K562 (cell line): ENCODE data around the gene TRIM68.

Source experiments
- ILF3 ChIP-seq: fragments of 450-650 bp; IDR thresholded peaks from 2 replicates; pipeline ENCODE4 v1.6.1; 2018; ENCODE audit warnings: antibody characterized with exemption, mild to moderate bottlenecking, moderate library complexity, borderline replicate concordance
- KDM2B ChIP-seq: fragments of 250-450 bp; sonication (Bioruptor Pico); IDR thresholded peaks from 2 replicates; pipeline ENCODE4 v1.8.0; 2021; ENCODE audit warnings: mild to moderate bottlenecking, moderate library complexity
- MYBL2 ChIP-seq, 2 experiments: fragments of 450-650 bp in 1 of 2; sonication (generic) in 1 of 2; formaldehyde crosslinking in 1 of 2; IDR thresholded peaks; 2 replicates each; pipeline versions ENCODE4 v1.6.1 to v1.8.1; 2017 to 2022; ENCODE audit warnings: borderline replicate concordance in 1 of 2, inconsistent platforms in 1 of 2, low read depth in 1 of 2, mild to moderate bottlenecking in 1 of 2, missing genetic modification reagents in 1 of 2, moderate library complexity in 1 of 2
- POLR2A ChIP-seq: fragments of 450-650 bp; conservative IDR thresholded peaks from 2 replicates; pipeline ENCODE4 v1.6.1; 2016

DNA sequence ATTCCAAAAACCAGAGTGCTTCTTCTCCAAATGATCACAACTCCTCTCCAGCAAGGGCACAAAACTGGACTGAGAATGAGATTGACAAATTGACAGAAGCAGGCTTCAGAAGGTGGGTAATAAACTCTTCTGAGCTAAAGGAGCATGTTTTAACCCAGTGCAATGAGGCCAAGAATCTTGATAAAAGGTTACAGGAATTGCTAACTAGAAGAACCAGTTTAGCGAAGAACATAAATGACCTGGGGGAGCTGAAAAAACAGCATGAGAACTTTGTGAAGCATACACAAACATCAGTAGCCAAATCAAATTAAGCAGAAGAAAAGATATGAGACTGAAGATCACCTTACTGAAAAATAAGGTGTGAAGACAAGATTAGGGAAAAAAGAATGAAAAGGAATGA, 47.6 kb downstream of the TRIM68 start:
- no peak for TF ChIP-seq KDM2B (CRISPR knock-in tag)
- no peak for TF ChIP-seq MYBL2 (IDR thresholded peaks at IDR 0.05; ENCODE audit: low read depth)
- no peak for TF ChIP-seq MYBL2 (CRISPR knock-in tag; IDR thresholded peaks at IDR 0.05; ENCODE audit: borderline replicate concordance)
- TF ChIP-seq POLR2A: no peak
- TF ChIP-seq ILF3: no peak
